Heart right ventricle (tissue), 16 donors: ENCODE measurements around the gene CUEDC1. TPM values are rescaled to one million over a fixed set of nuclear protein-coding genes. Genes with fewer than 3 reads are reported as not detected.

ENCODE experiments used
- ATAC-seq, 8 donors: fragments of 200-7000 bp; cut with Tn5 transposase; one replicate each; pipeline ENCODE4 v1.9.1; 2020; ENCODE audit warnings: mild to moderate bottlenecking in 8 of 8, moderate library complexity in 8 of 8, moderate number of reproducible peaks in 1 of 8
- DNase-seq, 2 donors: peaks; one replicate each; pipeline ENCODE4 v3.0.0-alpha.2; 2020
- H3K27ac ChIP-seq, 10 donors: fragments of 200-600 bp; sonication (generic) in 2 of 10; one replicate each; pipeline versions ENCODE4 v1.5.0 to v1.8.0; 2020 to 2022; ENCODE audit warnings: mild to moderate bottlenecking in 3 of 10
- H3K27me3 ChIP-seq, 7 donors: fragments of 200-600 bp; one replicate each; pipeline ENCODE4 v1.8.0; 2021 to 2022; ENCODE audit warnings: mild to moderate bottlenecking in 2 of 7
- H3K36me3 ChIP-seq, 9 donors: fragments of 200-600 bp; sonication (generic) in 1 of 9; one replicate each; pipeline versions ENCODE4 v1.5.0 to v1.8.0; 2020 to 2022; ENCODE audit warnings: mild to moderate bottlenecking in 2 of 9
- H3K4me1 ChIP-seq, 9 donors: fragments of 200-600 bp; sonication (generic) in 1 of 9; one replicate each; pipeline versions ENCODE4 v1.5.0 to v1.8.0; 2020 to 2022; ENCODE audit warnings: mild to moderate bottlenecking in 4 of 9
- H3K4me3 ChIP-seq, 10 donors: fragments of 200-600 bp; sonication (generic) in 2 of 10; one replicate each; pipeline versions ENCODE4 v1.5.0 to v1.8.0; 2020 to 2022; ENCODE audit warnings: mild to moderate bottlenecking in 7 of 10, moderate library complexity in 2 of 10
- H3K9me3 ChIP-seq, 11 donors: fragments of 200-600 bp in 10 of 11; sonication (generic) in 2 of 11; one replicate each; pipeline versions ENCODE4 v1.5.0 to v1.8.0; 2013 to 2022; ENCODE audit warnings: mild to moderate bottlenecking in 2 of 11, control low read depth in 1 of 11, moderate library complexity in 1 of 11
- CTCF ChIP-seq, 9 donors: fragments of 200-600 bp; sonication (generic) in 2 of 9; IDR thresholded peaks; one replicate each; pipeline versions ENCODE4 v1.5.0 to v1.8.0; 2021 to 2022; ENCODE audit warnings: antibody characterized with exemption in 9 of 9, mild to moderate bottlenecking in 5 of 9, moderate library complexity in 1 of 9
- WGBS, 2 donors: extraction: QIAGEN DNeasy Blood & Tissue Kit; methylation state at CpG; one replicate each; pipeline ENCODE4 v1.1.7; 2013; ENCODE audit warnings: inconsistent platforms in 1 of 2; 5-methylcytosine and 5-hydroxymethylcytosine counted together
- intact Hi-C, 10 donors: fragments of 100-400 bp; cut with DNase I; formaldehyde crosslinking; loops; one replicate each; pipeline versions ENCODE4 v1.11.1 to v1.14.2; 2022
- polyA plus RNA-seq, 2 donors: library from polyadenylated mRNA; stranded (reverse); fragments of 200-250 nt; gene quantifications; one replicate each; pipeline ENCODE4 v1.2.3, GENCODE V29; 2013
- total RNA-seq, 10 donors: library from RNA; stranded (reverse); fragmentation: NEBNext Ultra II Directional in 3 of 10; extraction: Animal tissue kit (Norgen Biotek cat#: 25700) in 3 of 10; gene quantifications; one replicate each; pipeline versions ENCODE4 v1.2.1 to v1.2.4, GENCODE V29; 2021 to 2023
- donor health status: Arrhythmogenic right ventricular cardiomyopathy.
- donor health status: ischemic (EF 13 %, LVEDD 7.1; RV severe dilation, severe dysfunction).
- donor health status: healthy with polysubstance abuse.
- donor health status: DM: no; HTN: yes; CAD: no.
- donor health status: DM: no; HTN: no; CAD: no.
- donor health status: ischemic (EF 25% LVEDD 6.9; RV normal size, moderate dysfunction).
- donor health status: ischemic (EF 25% LVEDD 5.7; RV mildly dilated, moderate dysfunction).
- donor health status: healthy.
- donor health status: DM: yes; HTN: yes; CAD: no.
- donor health status: Ischemic cardiomyopathy.
- donor health status: ischemic (EF 35%, LVEDD 5.7; RV mildly dilated, moderate dysfunction).
- donor health status: nonischemic (EF 11% LVEDD 7.7; RV severe dilation, severe dysfunction).
- donor health status: DM: yes; HTN: yes; CAD: no.
- donor health status: PGD.
- donor health status: ischemic (EF 29% LVEDD 5.4; RV normal size, mild dysfunction).
- donor health status: nonischemic (EF 23%, LVEDD 6.1; RV moderate dilation, normal function).

Gene CUEDC1
- total and polyA plus RNA-seq, 12 donors: 26.9 to 65.0 (median 45.4) TPM

GRCh38 chr17:57968456-57968855 lies 13.2 kb upstream of the CUEDC1 start:
- H3K27me3 ChIP-seq: no peaks in the 10 kb centered on the region
- no peak for TF ChIP-seq CTCF (IDR thresholded peaks at IDR 0.05)
- H3K4me1 ChIP-seq: peaks cover 0 to 26% (median 16%) of the 10 kb centered on the region in 9 donors
- ATAC-seq: no peak
- H3K9me3 ChIP-seq: no peaks in the 10 kb centered on the region
- 52 to 68% methylated on average over 1 of the region's 1 CpG for WGBS, 2 donors
- no peak overlapping the region for H3K4me3 ChIP-seq
- H3K36me3 ChIP-seq: peaks cover 0 to 21% (median 8%) of the 10 kb centered on the region in 9 donors
- DNase-seq: no peak
- intact Hi-C loops: no loop called here
- H3K27ac ChIP-seq: no peak overlapping the region

- 81 to 88% methylated on average over 5 of the region's 5 CpGs for WGBS, 2 donors
- TF ChIP-seq CTCF (IDR thresholded peaks at IDR 0.05): no peak
Observed at GRCh38 chr17:57966875-57967274, 11.7 kb upstream of the CUEDC1 start.

GRCh38 chr17:57966246-57966645 lies 11.0 kb upstream of the CUEDC1 start:
- intact Hi-C loops: no loop called here
- ATAC-seq: no peak
- no peak for TF ChIP-seq CTCF (IDR thresholded peaks at IDR 0.05)
- no peak overlapping the region for H3K4me3 ChIP-seq
- no peak for DNase-seq
- H3K36me3 ChIP-seq: no peaks in the 10 kb centered on the region
- H3K27ac ChIP-seq: no peak overlapping the region
- H3K27me3 ChIP-seq: no peaks in the 10 kb centered on the region
- no peaks in the 10 kb centered on the region for H3K9me3 ChIP-seq
- WGBS, 2 donors: 84 to 88% methylated on average over 5 of the region's 5 CpGs
- peaks cover 0 to 7% (median 0%) of the 10 kb centered on the region in 9 donors for H3K4me1 ChIP-seq

More at GRCh38 chr17:57966875-57967274, 11.7 kb upstream of the CUEDC1 start:
- intact Hi-C loops: no loop called here
- H3K36me3 ChIP-seq: peaks cover 0 to 5% (median 0%) of the 10 kb centered on the region in 9 donors
- DNase-seq (no peak), ATAC-seq (peak in 5 of 8 donors; percentile 18 to 64 (median 29))
- no peak overlapping the region for H3K27ac ChIP-seq
- H3K4me1 ChIP-seq: peaks cover 0 to 12% (median 3%) of the 10 kb centered on the region in 9 donors
- H3K4me3 ChIP-seq: no peak overlapping the region
- no peaks in the 10 kb centered on the region for H3K27me3 ChIP-seq
- H3K9me3 ChIP-seq: no peaks in the 10 kb centered on the region

- Histone ChIP-seq H3K36me3 (no peaks in the 10 kb centered on the region), H3K4me3 (no peak overlapping the region), H3K27ac (no peak overlapping the region), H3K4me1 (peaks cover 0 to 7% (median 0%) of the 10 kb centered on the region in 9 donors), H3K9me3 (no peaks in the 10 kb centered on the region), H3K27me3 (no peaks in the 10 kb centered on the region)
- TF ChIP-seq CTCF (IDR thresholded peaks at IDR 0.05): no peak
- intact Hi-C loops: no loop called here
- peak in 2 of 8 donors; percentile 6 to 48 for ATAC-seq
- WGBS, 2 donors: 81 to 84% methylated on average over 26 of the region's 26 CpGs
- no peak for DNase-seq
Observed at GRCh38 chr17:57965521-57966160, 10.4 kb upstream of the CUEDC1 start.
